ENCODE data around the gene TSKU. TPM values are rescaled to one million over a fixed set of nuclear protein-coding genes. Genes with fewer than 3 reads are reported as not detected.

TSKU gene
- total and polyA plus RNA-seq, 9 of the 15 experiments (the other 6 are each of a cell fraction or from before 2014, with no cell fraction given) = 0.60 to 11.9 (median 8.4) TPM

DNA sequence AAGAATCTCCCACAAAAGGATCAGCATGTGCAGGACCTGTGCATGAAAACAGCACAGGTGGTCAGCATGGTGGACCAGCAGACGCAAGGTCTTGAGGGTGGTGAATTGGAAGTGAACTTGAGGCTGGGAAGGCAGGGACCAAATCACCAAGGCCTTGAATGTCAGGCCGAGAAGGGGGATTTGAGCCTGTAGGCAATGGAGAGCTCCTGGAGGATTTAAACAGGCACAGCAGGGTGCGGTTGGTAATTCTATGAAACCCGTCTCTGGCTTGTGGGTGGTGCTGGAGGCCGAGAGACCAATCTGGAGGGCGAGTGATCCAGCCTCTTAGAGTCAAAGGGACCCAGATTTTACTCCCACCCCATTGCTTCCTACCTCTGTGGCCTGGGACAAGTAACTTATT is 2.4 kb downstream of the TSKU start (continued):
- TF ChIP-seq, protein P1, sequence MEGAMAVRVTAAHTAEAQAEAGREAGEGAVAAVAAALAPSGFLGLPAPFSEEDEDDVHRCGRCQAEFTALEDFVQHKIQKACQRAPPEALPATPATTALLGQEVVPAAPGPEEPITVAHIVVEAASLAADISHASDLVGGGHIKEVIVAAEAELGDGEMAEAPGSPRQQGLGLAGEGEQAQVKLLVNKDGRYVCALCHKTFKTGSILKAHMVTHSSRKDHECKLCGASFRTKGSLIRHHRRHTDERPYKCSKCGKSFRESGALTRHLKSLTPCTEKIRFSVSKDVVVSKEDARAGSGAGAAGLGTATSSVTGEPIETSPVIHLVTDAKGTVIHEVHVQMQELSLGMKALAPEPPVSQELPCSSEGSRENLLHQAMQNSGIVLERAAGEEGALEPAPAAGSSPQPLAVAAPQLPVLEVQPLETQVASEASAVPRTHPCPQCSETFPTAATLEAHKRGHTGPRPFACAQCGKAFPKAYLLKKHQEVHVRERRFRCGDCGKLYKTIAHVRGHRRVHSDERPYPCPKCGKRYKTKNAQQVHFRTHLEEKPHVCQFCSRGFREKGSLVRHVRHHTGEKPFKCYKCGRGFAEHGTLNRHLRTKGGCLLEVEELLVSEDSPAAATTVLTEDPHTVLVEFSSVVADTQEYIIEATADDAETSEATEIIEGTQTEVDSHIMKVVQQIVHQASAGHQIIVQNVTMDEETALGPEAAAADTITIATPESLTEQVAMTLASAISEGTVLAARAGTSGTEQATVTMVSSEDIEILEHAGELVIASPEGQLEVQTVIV (CRISPR knock-in tag; IDR thresholded peaks at IDR 0.05; ENCODE audit: borderline replicate concordance) = no peak
- TF ChIP-seq, protein P2, sequence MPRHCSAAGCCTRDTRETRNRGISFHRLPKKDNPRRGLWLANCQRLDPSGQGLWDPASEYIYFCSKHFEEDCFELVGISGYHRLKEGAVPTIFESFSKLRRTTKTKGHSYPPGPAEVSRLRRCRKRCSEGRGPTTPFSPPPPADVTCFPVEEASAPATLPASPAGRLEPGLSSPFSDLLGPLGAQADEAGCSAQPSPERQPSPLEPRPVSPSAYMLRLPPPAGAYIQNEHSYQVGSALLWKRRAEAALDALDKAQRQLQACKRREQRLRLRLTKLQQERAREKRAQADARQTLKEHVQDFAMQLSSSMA (CRISPR knock-in tag; IDR thresholded peaks at IDR 0.05) = no peak
- no peak for TF ChIP-seq HNRNPUL1 (IDR thresholded peaks at IDR 0.05; ENCODE audit: low read length)
- no peak for TF ChIP-seq PPARD (CRISPR knock-in tag; IDR thresholded peaks at IDR 0.05)
- no peak for TF ChIP-seq BHLHE40 (IDR thresholded peaks at IDR 0.05; ENCODE audit: low read length)
- no peak for TF ChIP-seq BMI1 (IDR thresholded peaks at IDR 0.05; ENCODE audit: low read length)
- TF ChIP-seq EZH2 (IDR thresholded peaks at IDR 0.05; ENCODE audit: borderline replicate concordance, low read depth, low read length) = no peak

DNA sequence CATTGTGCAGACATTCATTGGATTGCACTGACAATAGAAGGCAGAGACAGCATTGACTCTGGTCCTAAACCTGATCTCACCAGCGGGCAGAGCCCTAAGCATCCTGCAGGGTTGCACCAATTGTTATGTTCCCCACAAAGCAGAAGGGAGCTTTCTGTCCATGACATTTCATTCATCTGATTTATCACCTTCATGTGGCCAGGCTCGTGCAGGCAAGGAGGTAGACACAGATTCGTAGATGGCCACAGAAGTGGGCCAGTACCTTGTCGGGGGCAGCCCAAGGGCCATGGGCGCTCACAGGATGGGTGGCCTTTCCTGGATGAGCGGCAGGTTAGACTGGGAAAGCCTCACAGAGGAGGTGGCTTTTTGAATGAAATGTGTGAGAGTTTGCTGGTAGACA is 2.9 kb downstream of the TSKU start:
- CTCF ChIA-PET (ENCODE audit: low intra/inter-chr PET ratio) = no interaction called here
- BruUV-seq (replicated peaks) = no TSS peak
- POLR2A ChIA-PET = interaction anchor here (1.0 kb wide), 1 partner anchor 63 kb away, joined by 3 read pairs; no protein-coding TSS in a partner anchor
- H3K9ac ChIP-seq (ENCODE audit: insufficient read depth in 1 of 2, low read depth in 2 of 2, low read length in 2 of 2) = peak overlapping the region in 1 of 2 experiments; percentile 40; a peak in 1 of 4 replicates
- no peak overlapping the region for H3K4me2 ChIP-seq (ENCODE audit: insufficient read depth, low read length)
- 64% methylated on average over 6 of the region's 6 CpGs for WGBS (ENCODE audit: insufficient coverage, low coverage, missing lambda C conversion rate)
- no peak overlapping the region for H3K27ac ChIP-seq (ENCODE audit: extremely low read depth, low read depth, low read length)
- FAIRE-seq = no peak
- no peak for ATAC-seq
- H3K9me1 ChIP-seq (ENCODE audit: control insufficient read depth, insufficient read depth, low read length) = peaks cover 7% of the 10 kb centered on the region
- H4K20me1 ChIP-seq (replicated peaks; ENCODE audit: control insufficient read depth, insufficient read depth, low read length) = peaks cover 22% of the 10 kb centered on the region
- peaks cover 76% of the 10 kb centered on the region for H3K79me2 ChIP-seq (ENCODE audit: control insufficient read depth, insufficient read depth, low read length)
- H3K4me1 ChIP-seq (replicated peaks in 1 of 2; ENCODE audit: control insufficient read depth in 2 of 2, insufficient read depth in 2 of 2, low read length in 2 of 2) = peaks cover 56 to 66% of the 10 kb centered on the region in 2 experiments
- H3K9me3 ChIP-seq (replicated peaks; ENCODE audit: control insufficient read depth, insufficient read depth, low read depth, low read length) = no peaks in the 10 kb centered on the region
- in situ Hi-C loops (cut with MboI) = no loop called here
- H3K27me3 ChIP-seq (ENCODE audit: control insufficient read depth in 2 of 2, insufficient read depth in 2 of 2, low read length in 2 of 2) = no peaks in the 10 kb centered on the region
- H2AFZ ChIP-seq (ENCODE audit: low read depth, low read length) = no peak overlapping the region
- intact Hi-C loops (cut with micrococcal nuclease) = no loop called here
- H3K4me3 ChIP-seq = no peak overlapping the region
- no peak for DNase-seq (ENCODE audit: extremely low read depth in 1 of 4, low spot score in 3 of 4)
- peaks cover 22% of the 10 kb centered on the region; the same call in 2 of the 3 replicates for H3K36me3 ChIP-seq (ENCODE audit: control insufficient read depth, insufficient read depth, low read length)
- TF ChIP-seq MEIS2 (IDR thresholded peaks at IDR 0.05; ENCODE audit: partially characterized antibody) (peak; percentile 50), NFATC3 (IDR thresholded peaks at IDR 0.05) (no peak), KDM2B (CRISPR knock-in tag; IDR thresholded peaks at IDR 0.05) (no peak), ETS2 (tag; IDR thresholded peaks at IDR 0.05; ENCODE audit: borderline replicate concordance, poor library complexity, severe bottlenecking) (no peak), BHLHE40 (IDR thresholded peaks at IDR 0.05; ENCODE audit: low read length) (peak; percentile 53; the same call in 1 of the 2 replicates), RFX1 (IDR thresholded peaks at IDR 0.05) (no peak), POLR2AphosphoS2 (IDR thresholded peaks at IDR 0.05; ENCODE audit: low read length) (no peak), PKNOX1 (IDR thresholded peaks at IDR 0.05) (0 out of 2 replicates have a peak, but pooled peaks have one; percentile 19)
- TF ChIP-seq, protein P1 (CRISPR knock-in tag; IDR thresholded peaks at IDR 0.05; ENCODE audit: borderline replicate concordance) = no peak

Measured in K562 (cell line).